ENCODE data around the gene TRAF3.

The TRAF3 gene

DNA sequence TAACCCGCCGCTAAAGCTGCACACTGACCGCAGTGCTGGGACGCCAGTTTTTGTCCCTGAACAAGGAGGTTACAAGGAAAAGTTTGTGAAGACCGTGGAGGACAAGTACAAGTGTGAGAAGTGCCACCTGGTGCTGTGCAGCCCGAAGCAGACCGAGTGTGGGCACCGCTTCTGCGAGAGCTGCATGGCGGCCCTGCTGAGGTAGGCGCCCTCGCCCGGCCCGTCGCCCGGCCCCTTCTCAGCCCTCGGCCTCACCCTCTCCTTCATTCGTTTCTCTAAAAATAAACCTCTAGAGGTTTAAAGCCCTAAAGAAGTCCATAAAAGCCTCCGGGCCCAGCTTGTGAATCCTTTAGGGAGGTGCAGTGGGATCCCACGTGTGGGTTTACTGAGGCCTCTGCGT lies 93.0 kb downstream of the TRAF3 start:
- Histone ChIP-seq H3K4me3 (ENCODE audit: low read depth in 1 of 2, low read length in 2 of 2) (no peak overlapping the region), H3K79me2 (ENCODE audit: insufficient read depth, low read length) (peaks cover 10% of the 10 kb centered on the region), H3K27ac (ENCODE audit: low read length) (no peak overlapping the region), H2AFZ (ENCODE audit: low read depth, low read length) (no peak overlapping the region), H3K36me3 (ENCODE audit: insufficient read depth, low read length) (peaks cover 48% of the 10 kb centered on the region), H3K27me3 (ENCODE audit: insufficient read depth, low read length, poor library complexity) (no peaks in the 10 kb centered on the region), H3K9ac (ENCODE audit: low read depth, low read length) (no peak overlapping the region), H3K9me3 (ENCODE audit: insufficient read depth, low read length, severe bottlenecking) (no peaks in the 10 kb centered on the region), H3K4me1 (ENCODE audit: insufficient read depth, low read length) (no peaks in the 10 kb centered on the region), H3K4me2 (ENCODE audit: insufficient read depth, low read length) (no peak overlapping the region), H4K20me1 (ENCODE audit: insufficient read depth, low read length) (peaks cover 8% of the 10 kb centered on the region)
- DNase-seq (no peak), ATAC-seq (ENCODE audit: insufficient read depth, low read depth) (no peak)
- no peak for TF ChIP-seq EZH2 (IDR thresholded peaks at IDR 0.05; ENCODE audit: borderline replicate concordance, low read depth, low read length, severe bottlenecking)
- TF ChIP-seq, protein P1, sequence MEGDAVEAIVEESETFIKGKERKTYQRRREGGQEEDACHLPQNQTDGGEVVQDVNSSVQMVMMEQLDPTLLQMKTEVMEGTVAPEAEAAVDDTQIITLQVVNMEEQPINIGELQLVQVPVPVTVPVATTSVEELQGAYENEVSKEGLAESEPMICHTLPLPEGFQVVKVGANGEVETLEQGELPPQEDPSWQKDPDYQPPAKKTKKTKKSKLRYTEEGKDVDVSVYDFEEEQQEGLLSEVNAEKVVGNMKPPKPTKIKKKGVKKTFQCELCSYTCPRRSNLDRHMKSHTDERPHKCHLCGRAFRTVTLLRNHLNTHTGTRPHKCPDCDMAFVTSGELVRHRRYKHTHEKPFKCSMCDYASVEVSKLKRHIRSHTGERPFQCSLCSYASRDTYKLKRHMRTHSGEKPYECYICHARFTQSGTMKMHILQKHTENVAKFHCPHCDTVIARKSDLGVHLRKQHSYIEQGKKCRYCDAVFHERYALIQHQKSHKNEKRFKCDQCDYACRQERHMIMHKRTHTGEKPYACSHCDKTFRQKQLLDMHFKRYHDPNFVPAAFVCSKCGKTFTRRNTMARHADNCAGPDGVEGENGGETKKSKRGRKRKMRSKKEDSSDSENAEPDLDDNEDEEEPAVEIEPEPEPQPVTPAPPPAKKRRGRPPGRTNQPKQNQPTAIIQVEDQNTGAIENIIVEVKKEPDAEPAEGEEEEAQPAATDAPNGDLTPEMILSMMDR (IDR thresholded peaks at IDR 0.05; ENCODE audit: borderline replicate concordance, extremely low read depth, low read length, poor library complexity, severe bottlenecking): no peak

DNA sequence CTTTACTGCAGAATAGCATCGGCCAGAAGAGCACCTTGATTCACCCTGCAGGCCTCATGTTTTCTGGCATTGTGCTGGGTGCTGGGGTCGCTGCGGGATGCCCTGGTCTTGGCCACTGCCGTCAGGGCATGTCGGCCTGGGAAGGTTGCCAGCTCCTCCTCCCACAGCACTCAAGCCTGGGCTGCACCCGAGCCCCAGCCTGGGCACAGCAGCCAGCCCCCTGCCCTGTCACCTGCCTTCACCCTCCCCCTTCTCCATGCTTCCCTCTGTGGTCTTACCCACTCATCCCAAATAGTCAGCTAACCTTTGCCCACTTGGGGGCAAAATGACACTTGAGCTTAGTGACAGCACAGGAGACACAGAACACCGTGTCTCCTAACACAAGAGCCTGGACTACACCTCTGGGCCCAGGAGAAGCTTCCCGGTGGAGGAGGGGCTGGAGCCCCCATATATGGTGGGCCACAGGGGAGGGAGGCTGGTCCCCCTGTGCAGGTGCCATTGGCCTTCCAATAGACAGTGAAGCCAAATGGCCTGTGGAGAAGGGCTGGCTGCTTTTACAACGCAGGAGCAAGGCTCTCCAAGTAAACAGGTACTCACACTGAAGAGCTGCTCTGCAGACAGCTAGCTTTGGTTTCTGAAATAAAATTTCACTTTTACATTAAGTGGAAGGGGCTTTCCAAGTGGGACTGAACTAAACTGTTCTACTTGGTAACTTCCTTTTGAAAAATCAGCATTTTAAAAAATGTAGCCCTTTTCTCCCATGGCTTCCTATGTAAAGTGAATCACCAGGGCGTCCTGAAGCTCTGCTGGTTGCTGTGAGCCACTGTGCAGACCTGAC lies 94.0 kb downstream of the TRAF3 start:
- no peak overlapping the region for H3K9ac ChIP-seq (ENCODE audit: low read depth, low read length)
- TF ChIP-seq EZH2 (IDR thresholded peaks at IDR 0.05; ENCODE audit: borderline replicate concordance, low read depth, low read length, severe bottlenecking): no peak
- TF ChIP-seq, protein P1 (IDR thresholded peaks at IDR 0.05; ENCODE audit: borderline replicate concordance, extremely low read depth, low read length, poor library complexity, severe bottlenecking): no peak
- no peak for DNase-seq
- no peaks in the 10 kb centered on the region for H3K4me1 ChIP-seq (ENCODE audit: insufficient read depth, low read length)
- peaks cover 10% of the 10 kb centered on the region for H3K79me2 ChIP-seq (ENCODE audit: insufficient read depth, low read length)
- H3K9me3 ChIP-seq (ENCODE audit: insufficient read depth, low read length, severe bottlenecking): no peaks in the 10 kb centered on the region
- peaks cover 8% of the 10 kb centered on the region for H4K20me1 ChIP-seq (ENCODE audit: insufficient read depth, low read length)
- H3K36me3 ChIP-seq (ENCODE audit: insufficient read depth, low read length): peaks cover 56% of the 10 kb centered on the region
- H3K27me3 ChIP-seq (ENCODE audit: insufficient read depth, low read length, poor library complexity): no peaks in the 10 kb centered on the region
- H2AFZ ChIP-seq (ENCODE audit: low read depth, low read length): no peak overlapping the region
- no peak for ATAC-seq (ENCODE audit: insufficient read depth, low read depth)
- H3K4me2 ChIP-seq (ENCODE audit: insufficient read depth, low read length): no peak overlapping the region
- H3K27ac ChIP-seq (ENCODE audit: low read length): no peak overlapping the region
- no peak overlapping the region for H3K4me3 ChIP-seq (ENCODE audit: low read depth in 1 of 2, low read length in 2 of 2)

DNA sequence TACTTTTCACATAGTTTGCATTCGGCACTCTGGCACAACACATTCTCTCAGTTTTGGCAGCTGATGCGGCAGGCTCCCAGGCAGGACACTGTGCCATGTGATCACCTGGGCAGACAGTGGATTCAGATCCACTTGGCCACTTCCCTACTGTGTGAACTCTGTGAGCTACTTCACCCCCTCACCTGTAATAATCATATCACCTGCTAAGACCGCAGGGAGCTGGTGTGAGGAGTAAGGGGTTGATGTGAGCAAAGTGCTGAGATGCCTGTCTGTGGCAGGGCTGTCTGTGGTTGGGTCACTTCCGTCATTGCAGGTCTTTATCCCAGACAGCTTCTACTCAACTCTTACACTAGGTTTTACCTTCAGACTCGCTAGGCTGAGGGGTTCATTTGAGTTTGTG lies 94.8 kb downstream of the TRAF3 start:
- DNase-seq: no peak
- Histone ChIP-seq H3K4me3 (ENCODE audit: low read depth in 1 of 2, low read length in 2 of 2) (no peak overlapping the region), H3K9ac (ENCODE audit: low read depth, low read length) (no peak overlapping the region), H3K9me3 (ENCODE audit: insufficient read depth, low read length, severe bottlenecking) (no peaks in the 10 kb centered on the region), H3K4me1 (ENCODE audit: insufficient read depth, low read length) (no peaks in the 10 kb centered on the region), H3K4me2 (ENCODE audit: insufficient read depth, low read length) (no peak overlapping the region), H3K27me3 (ENCODE audit: insufficient read depth, low read length, poor library complexity) (no peaks in the 10 kb centered on the region), H3K27ac (ENCODE audit: low read length) (no peak overlapping the region), H2AFZ (ENCODE audit: low read depth, low read length) (no peak overlapping the region), H3K36me3 (ENCODE audit: insufficient read depth, low read length) (peaks cover 64% of the 10 kb centered on the region), H4K20me1 (ENCODE audit: insufficient read depth, low read length) (peaks cover 7% of the 10 kb centered on the region), H3K79me2 (ENCODE audit: insufficient read depth, low read length) (peaks cover 10% of the 10 kb centered on the region)
- TF ChIP-seq, protein P1 (IDR thresholded peaks at IDR 0.05; ENCODE audit: borderline replicate concordance, extremely low read depth, low read length, poor library complexity, severe bottlenecking): no peak
- no peak for TF ChIP-seq EZH2 (IDR thresholded peaks at IDR 0.05; ENCODE audit: borderline replicate concordance, low read depth, low read length, severe bottlenecking)
- ATAC-seq (ENCODE audit: insufficient read depth, low read depth): no peak

Measured in DND-41 (cell line).